Measurements from ENCODE around the gene PAPPA2. TPM values are rescaled to one million over a fixed set of nuclear protein-coding genes. Genes with fewer than 3 reads are reported as not detected.

The PAPPA2 gene
- total RNA-seq, 6 experiments from 2014 or later, result 0.53 to 14.8 (median 2.9) TPM

DNA sequence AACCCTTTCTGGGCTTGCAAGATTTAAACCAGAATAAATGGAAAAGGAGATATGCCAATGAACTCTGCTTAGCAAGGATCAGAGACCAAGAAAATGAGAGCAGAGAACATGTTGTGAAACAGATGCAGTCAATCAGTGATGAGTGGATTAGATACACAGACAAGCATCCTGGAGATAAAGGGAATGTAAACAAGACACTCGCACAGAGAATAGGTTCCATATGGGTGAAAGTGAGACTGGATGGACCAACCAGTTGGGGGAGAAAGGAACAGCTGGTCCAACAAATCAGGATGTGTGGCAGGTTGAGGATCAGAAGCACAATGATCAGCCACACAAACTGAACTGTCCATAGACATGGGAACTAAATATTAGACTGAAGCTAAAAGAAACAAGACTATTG lies 363.3 kb downstream of the PAPPA2 start:
- ATAC-seq (no peak), DNase-seq (no peak)
- H3K27me3 ChIP-seq, result no peaks in the 10 kb centered on the region
- no peak for TF ChIP-seq POLR2A (IDR thresholded peaks at IDR 0.05)
- TF ChIP-seq, protein P1, sequence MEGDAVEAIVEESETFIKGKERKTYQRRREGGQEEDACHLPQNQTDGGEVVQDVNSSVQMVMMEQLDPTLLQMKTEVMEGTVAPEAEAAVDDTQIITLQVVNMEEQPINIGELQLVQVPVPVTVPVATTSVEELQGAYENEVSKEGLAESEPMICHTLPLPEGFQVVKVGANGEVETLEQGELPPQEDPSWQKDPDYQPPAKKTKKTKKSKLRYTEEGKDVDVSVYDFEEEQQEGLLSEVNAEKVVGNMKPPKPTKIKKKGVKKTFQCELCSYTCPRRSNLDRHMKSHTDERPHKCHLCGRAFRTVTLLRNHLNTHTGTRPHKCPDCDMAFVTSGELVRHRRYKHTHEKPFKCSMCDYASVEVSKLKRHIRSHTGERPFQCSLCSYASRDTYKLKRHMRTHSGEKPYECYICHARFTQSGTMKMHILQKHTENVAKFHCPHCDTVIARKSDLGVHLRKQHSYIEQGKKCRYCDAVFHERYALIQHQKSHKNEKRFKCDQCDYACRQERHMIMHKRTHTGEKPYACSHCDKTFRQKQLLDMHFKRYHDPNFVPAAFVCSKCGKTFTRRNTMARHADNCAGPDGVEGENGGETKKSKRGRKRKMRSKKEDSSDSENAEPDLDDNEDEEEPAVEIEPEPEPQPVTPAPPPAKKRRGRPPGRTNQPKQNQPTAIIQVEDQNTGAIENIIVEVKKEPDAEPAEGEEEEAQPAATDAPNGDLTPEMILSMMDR (IDR thresholded peaks at IDR 0.05), result no peak
- 18% methylated on average over 1 of the region's 1 CpG for WGBS (ENCODE audit: insufficient coverage, low coverage, low lambda C conversion rate, missing lambda C conversion rate)
- no peaks in the 10 kb centered on the region for H3K36me3 ChIP-seq
- no peak overlapping the region for H3K4me3 ChIP-seq
- H3K4me1 ChIP-seq, result no peaks in the 10 kb centered on the region
- no peak overlapping the region for H3K27ac ChIP-seq
- intact Hi-C loops (cut with DNase I), result no loop called here
- no peaks in the 10 kb centered on the region for H3K9me3 ChIP-seq

DNA sequence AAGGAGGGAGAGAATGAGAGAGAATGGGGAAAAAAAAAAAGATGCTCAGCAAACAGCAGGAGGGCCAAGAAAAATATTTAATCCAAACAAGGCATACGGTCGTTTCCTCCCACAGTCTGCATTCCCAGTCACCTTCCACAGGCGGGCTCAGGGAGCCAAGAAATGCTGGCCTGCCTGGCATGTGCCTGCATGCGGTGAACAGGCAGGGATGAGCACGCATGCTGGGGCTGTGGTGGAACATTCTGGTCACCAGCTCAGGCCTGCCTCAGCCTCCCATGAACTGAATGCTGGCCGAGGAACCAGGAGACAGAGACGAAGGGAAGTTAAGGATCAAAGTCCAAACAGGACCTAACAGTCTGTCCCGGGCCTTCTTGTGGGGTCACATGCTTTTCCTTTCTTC lies 366.3 kb downstream of the PAPPA2 start:
- Histone ChIP-seq H3K36me3 (no peaks in the 10 kb centered on the region), H3K4me3 (no peak overlapping the region), H3K27me3 (no peaks in the 10 kb centered on the region), H3K9me3 (no peaks in the 10 kb centered on the region), H3K27ac (no peak overlapping the region), H3K4me1 (no peaks in the 10 kb centered on the region)
- TF ChIP-seq POLR2A (IDR thresholded peaks at IDR 0.05), result no peak
- TF ChIP-seq, protein P1 (IDR thresholded peaks at IDR 0.05), result no peak
- 16% methylated on average over 4 of the region's 8 CpGs for WGBS (ENCODE audit: insufficient coverage, low coverage, low lambda C conversion rate, missing lambda C conversion rate)
- no peak for DNase-seq
- peak in 1 of 4 donors; percentile 22 for ATAC-seq
- intact Hi-C loops (cut with DNase I), result no loop called here

DNA sequence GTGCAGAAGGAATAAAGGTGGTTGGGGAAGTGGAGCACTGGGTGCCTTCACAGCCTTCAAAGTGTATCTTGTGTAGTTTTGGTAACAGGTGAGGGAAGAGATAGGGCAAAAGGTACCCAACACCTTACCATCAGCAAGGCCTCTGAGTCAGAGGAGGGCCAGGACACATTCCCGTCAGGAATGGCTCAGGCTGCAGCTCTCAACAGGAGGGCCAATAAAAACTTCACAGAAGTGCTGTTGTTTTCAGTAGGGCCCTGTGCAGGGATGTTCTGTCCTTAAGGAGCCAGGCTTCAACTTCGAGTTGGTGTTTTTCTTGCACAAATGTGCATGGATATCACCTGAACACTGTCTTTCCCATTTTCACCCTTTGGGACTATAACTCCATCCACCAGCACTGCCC lies 368.2 kb downstream of the PAPPA2 start:
- Histone ChIP-seq H3K27ac (no peak overlapping the region), H3K9me3 (no peaks in the 10 kb centered on the region), H3K4me1 (no peaks in the 10 kb centered on the region), H3K27me3 (no peaks in the 10 kb centered on the region), H3K4me3 (no peak overlapping the region), H3K36me3 (no peaks in the 10 kb centered on the region)
- DNase-seq (no peak), ATAC-seq (no peak)
- intact Hi-C loops (cut with DNase I), result no loop called here
- WGBS (ENCODE audit: insufficient coverage, low coverage, low lambda C conversion rate, missing lambda C conversion rate), result 57% methylated on average over 1 of the region's 2 CpGs
- TF ChIP-seq POLR2A (IDR thresholded peaks at IDR 0.05), result no peak
- TF ChIP-seq, protein P1 (IDR thresholded peaks at IDR 0.05), result no peak

DNA sequence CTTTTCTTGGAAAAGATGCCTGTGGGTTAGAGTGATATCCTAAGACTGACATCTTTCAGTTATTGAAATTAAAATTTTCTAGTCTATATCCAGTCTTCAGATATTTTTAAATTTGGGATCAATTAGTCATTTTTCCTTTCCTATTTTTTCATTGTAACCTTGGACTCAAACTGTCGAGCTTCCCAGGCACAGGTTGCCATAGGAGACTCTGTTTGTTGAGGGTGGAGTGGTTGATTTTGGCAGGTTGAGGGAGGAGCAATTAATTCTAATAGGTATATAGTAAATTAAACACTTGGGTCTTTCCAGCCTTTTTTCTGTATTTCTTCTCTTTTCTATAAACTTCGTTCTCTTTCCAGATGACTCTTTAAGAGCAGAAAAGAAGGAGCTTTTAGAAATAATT lies 374.7 kb downstream of the PAPPA2 start:
- ATAC-seq, result no peak
- Histone ChIP-seq H3K4me1 (no peaks in the 10 kb centered on the region), H3K27me3 (no peaks in the 10 kb centered on the region), H3K9me3 (no peaks in the 10 kb centered on the region), H3K4me3 (no peak overlapping the region), H3K36me3 (no peaks in the 10 kb centered on the region), H3K27ac (no peak overlapping the region)
- WGBS (ENCODE audit: insufficient coverage, low coverage, low lambda C conversion rate, missing lambda C conversion rate), result 40% methylated on average over 2 of the region's 2 CpGs
- no peak for DNase-seq
- TF ChIP-seq, protein P1 (IDR thresholded peaks at IDR 0.05), result no peak
- TF ChIP-seq POLR2A (IDR thresholded peaks at IDR 0.05), result no peak
- intact Hi-C loops (cut with DNase I), result no loop called here

Measured in right lobe of liver (tissue), 6 donors.